ENCODE data around the gene PKIB.

Gene PKIB

GRCh38 chr6:122710908-122711635 lies 100.9 kb downstream of the PKIB start:
- no peaks in the 10 kb centered on the region for H3K4me1 ChIP-seq (ENCODE audit: insufficient read depth, low read length)
- no peaks in the 10 kb centered on the region for H3K9me3 ChIP-seq (ENCODE audit: low read length)
- H3K36me3 ChIP-seq (ENCODE audit: insufficient read depth, low read length) = no peaks in the 10 kb centered on the region
- no peak overlapping the region for H3K27ac ChIP-seq (ENCODE audit: low read depth, low read length)
- no peak overlapping the region for H3K4me3 ChIP-seq (ENCODE audit: low read depth in 1 of 2, low read length in 2 of 2)
- H3K9ac ChIP-seq (ENCODE audit: low read length) = no peak overlapping the region
- no peaks in the 10 kb centered on the region for H3K27me3 ChIP-seq (ENCODE audit: control insufficient read depth in 1 of 2, insufficient read depth in 2 of 2, low read length in 2 of 2)

GRCh38 chr6:122712093-122712447 lies 101.9 kb downstream of the PKIB start:
- H3K27me3 ChIP-seq (ENCODE audit: control insufficient read depth in 1 of 2, insufficient read depth in 2 of 2, low read length in 2 of 2) = no peaks in the 10 kb centered on the region
- H3K36me3 ChIP-seq (ENCODE audit: insufficient read depth, low read length) = no peaks in the 10 kb centered on the region
- H3K27ac ChIP-seq (ENCODE audit: low read depth, low read length) = no peak overlapping the region

GRCh38 chr6:122712448-122713137 lies 102.4 kb downstream of the PKIB start:
- Histone ChIP-seq H3K27ac (ENCODE audit: low read depth, low read length) (no peak overlapping the region), H3K9me3 (ENCODE audit: low read length) (no peaks in the 10 kb centered on the region), H3K9ac (ENCODE audit: low read length) (no peak overlapping the region), H3K36me3 (ENCODE audit: insufficient read depth, low read length) (no peaks in the 10 kb centered on the region), H3K4me1 (ENCODE audit: insufficient read depth, low read length) (no peaks in the 10 kb centered on the region), H3K27me3 (ENCODE audit: control insufficient read depth in 1 of 2, insufficient read depth in 2 of 2, low read length in 2 of 2) (no peaks in the 10 kb centered on the region), H3K4me3 (ENCODE audit: low read depth in 1 of 2, low read length in 2 of 2) (no peak overlapping the region)

More at GRCh38 chr6:122712093-122712447, 101.9 kb downstream of the PKIB start:
- H3K4me3 ChIP-seq (ENCODE audit: low read depth in 1 of 2, low read length in 2 of 2) = no peak overlapping the region
- no peak overlapping the region for H3K9ac ChIP-seq (ENCODE audit: low read length)
- no peaks in the 10 kb centered on the region for H3K9me3 ChIP-seq (ENCODE audit: low read length)
- H3K4me1 ChIP-seq (ENCODE audit: insufficient read depth, low read length) = no peaks in the 10 kb centered on the region

GRCh38 chr6:122713138-122713537 lies 102.9 kb downstream of the PKIB start:
- no peak overlapping the region for H3K9ac ChIP-seq (ENCODE audit: low read length)

GRCh38 chr6:122714059-122714458 lies 103.9 kb downstream of the PKIB start:
- Histone ChIP-seq H3K9me3 (ENCODE audit: low read length) (no peaks in the 10 kb centered on the region), H3K4me1 (ENCODE audit: insufficient read depth, low read length) (no peaks in the 10 kb centered on the region), H3K4me3 (ENCODE audit: low read depth in 1 of 2, low read length in 2 of 2) (no peak overlapping the region), H3K9ac (ENCODE audit: low read length) (no peak overlapping the region), H3K27ac (ENCODE audit: low read depth, low read length) (no peak overlapping the region), H3K36me3 (ENCODE audit: insufficient read depth, low read length) (no peaks in the 10 kb centered on the region), H3K27me3 (ENCODE audit: control insufficient read depth in 1 of 2, insufficient read depth in 2 of 2, low read length in 2 of 2) (no peaks in the 10 kb centered on the region)

More at GRCh38 chr6:122713138-122713537, 102.9 kb downstream of the PKIB start:
- no peak overlapping the region for H3K27ac ChIP-seq (ENCODE audit: low read depth, low read length)
- H3K4me3 ChIP-seq (ENCODE audit: low read depth in 1 of 2, low read length in 2 of 2) = no peak overlapping the region
- no peaks in the 10 kb centered on the region for H3K36me3 ChIP-seq (ENCODE audit: insufficient read depth, low read length)
- no peaks in the 10 kb centered on the region for H3K9me3 ChIP-seq (ENCODE audit: low read length)
- no peaks in the 10 kb centered on the region for H3K27me3 ChIP-seq (ENCODE audit: control insufficient read depth in 1 of 2, insufficient read depth in 2 of 2, low read length in 2 of 2)
- H3K4me1 ChIP-seq (ENCODE audit: insufficient read depth, low read length) = no peaks in the 10 kb centered on the region

GRCh38 chr6:122715725-122716124 lies 105.5 kb downstream of the PKIB start:
- Histone ChIP-seq H3K9me3 (ENCODE audit: low read length) (no peaks in the 10 kb centered on the region), H3K4me3 (ENCODE audit: low read depth in 1 of 2, low read length in 2 of 2) (no peak overlapping the region), H3K36me3 (ENCODE audit: insufficient read depth, low read length) (no peaks in the 10 kb centered on the region)

GRCh38 chr6:122717350-122717749 lies 107.1 kb downstream of the PKIB start:
- H3K36me3 ChIP-seq (ENCODE audit: insufficient read depth, low read length) = no peaks in the 10 kb centered on the region
- H3K4me3 ChIP-seq (ENCODE audit: low read depth in 1 of 2, low read length in 2 of 2) = no peak overlapping the region
- no peak overlapping the region for H3K9ac ChIP-seq (ENCODE audit: low read length)
- no peaks in the 10 kb centered on the region for H3K9me3 ChIP-seq (ENCODE audit: low read length)
- H3K27me3 ChIP-seq (ENCODE audit: control insufficient read depth in 1 of 2, insufficient read depth in 2 of 2, low read length in 2 of 2) = no peaks in the 10 kb centered on the region
- no peaks in the 10 kb centered on the region for H3K4me1 ChIP-seq (ENCODE audit: insufficient read depth, low read length)
- no peak overlapping the region for H3K27ac ChIP-seq (ENCODE audit: low read depth, low read length)

More at GRCh38 chr6:122715725-122716124, 105.5 kb downstream of the PKIB start:
- no peaks in the 10 kb centered on the region for H3K27me3 ChIP-seq (ENCODE audit: control insufficient read depth in 1 of 2, insufficient read depth in 2 of 2, low read length in 2 of 2)
- no peak overlapping the region for H3K9ac ChIP-seq (ENCODE audit: low read length)
- H3K4me1 ChIP-seq (ENCODE audit: insufficient read depth, low read length) = no peaks in the 10 kb centered on the region
- no peak overlapping the region for H3K27ac ChIP-seq (ENCODE audit: low read depth, low read length)

GRCh38 chr6:122718616-122719015 lies 108.4 kb downstream of the PKIB start:
- H3K4me3 ChIP-seq (ENCODE audit: low read depth in 1 of 2, low read length in 2 of 2) = no peak overlapping the region
- no peak overlapping the region for H3K27ac ChIP-seq (ENCODE audit: low read depth, low read length)
- no peaks in the 10 kb centered on the region for H3K9me3 ChIP-seq (ENCODE audit: low read length)
- H3K27me3 ChIP-seq (ENCODE audit: control insufficient read depth in 1 of 2, insufficient read depth in 2 of 2, low read length in 2 of 2) = no peaks in the 10 kb centered on the region
- H3K9ac ChIP-seq (ENCODE audit: low read length) = no peak overlapping the region
- H3K4me1 ChIP-seq (ENCODE audit: insufficient read depth, low read length) = no peaks in the 10 kb centered on the region
- H3K36me3 ChIP-seq (ENCODE audit: insufficient read depth, low read length) = no peaks in the 10 kb centered on the region

GRCh38 chr6:122719176-122719575 lies 109.0 kb downstream of the PKIB start:
- Histone ChIP-seq H3K27me3 (ENCODE audit: control insufficient read depth in 1 of 2, insufficient read depth in 2 of 2, low read length in 2 of 2) (no peaks in the 10 kb centered on the region), H3K27ac (ENCODE audit: low read depth, low read length) (no peak overlapping the region), H3K36me3 (ENCODE audit: insufficient read depth, low read length) (no peaks in the 10 kb centered on the region), H3K4me1 (ENCODE audit: insufficient read depth, low read length) (no peaks in the 10 kb centered on the region), H3K4me3 (ENCODE audit: low read depth in 1 of 2, low read length in 2 of 2) (no peak overlapping the region), H3K9ac (ENCODE audit: low read length) (no peak overlapping the region), H3K9me3 (ENCODE audit: low read length) (no peaks in the 10 kb centered on the region)

- Histone ChIP-seq H3K4me3 (ENCODE audit: low read depth in 1 of 2, low read length in 2 of 2) (no peak overlapping the region), H3K9me3 (ENCODE audit: low read length) (no peaks in the 10 kb centered on the region), H3K27ac (ENCODE audit: low read depth, low read length) (no peak overlapping the region), H3K4me1 (ENCODE audit: insufficient read depth, low read length) (no peaks in the 10 kb centered on the region), H3K9ac (ENCODE audit: low read length) (no peak overlapping the region), H3K36me3 (ENCODE audit: insufficient read depth, low read length) (no peaks in the 10 kb centered on the region), H3K27me3 (ENCODE audit: control insufficient read depth in 1 of 2, insufficient read depth in 2 of 2, low read length in 2 of 2) (no peaks in the 10 kb centered on the region)
Observed at GRCh38 chr6:122722746-122723145, 112.5 kb downstream of the PKIB start.

GRCh38 chr6:122726649-122727048 lies 116.4 kb downstream of the PKIB start:
- H3K27ac ChIP-seq (ENCODE audit: low read depth, low read length) = no peak overlapping the region
- no peaks in the 10 kb centered on the region for H3K27me3 ChIP-seq (ENCODE audit: control insufficient read depth in 1 of 2, insufficient read depth in 2 of 2, low read length in 2 of 2)
- no peak overlapping the region for H3K9ac ChIP-seq (ENCODE audit: low read length)
- no peaks in the 10 kb centered on the region for H3K36me3 ChIP-seq (ENCODE audit: insufficient read depth, low read length)
- H3K4me3 ChIP-seq (ENCODE audit: low read depth in 1 of 2, low read length in 2 of 2) = no peak overlapping the region
- H3K9me3 ChIP-seq (ENCODE audit: low read length) = no peaks in the 10 kb centered on the region
- no peaks in the 10 kb centered on the region for H3K4me1 ChIP-seq (ENCODE audit: insufficient read depth, low read length)

GRCh38 chr6:122727244-122727643 lies 117.0 kb downstream of the PKIB start:
- Histone ChIP-seq H3K9ac (ENCODE audit: low read length) (no peak overlapping the region), H3K9me3 (ENCODE audit: low read length) (no peaks in the 10 kb centered on the region), H3K4me3 (ENCODE audit: low read depth in 1 of 2, low read length in 2 of 2) (no peak overlapping the region), H3K27ac (ENCODE audit: low read depth, low read length) (no peak overlapping the region), H3K36me3 (ENCODE audit: insufficient read depth, low read length) (no peaks in the 10 kb centered on the region), H3K4me1 (ENCODE audit: insufficient read depth, low read length) (no peaks in the 10 kb centered on the region), H3K27me3 (ENCODE audit: control insufficient read depth in 1 of 2, insufficient read depth in 2 of 2, low read length in 2 of 2) (no peaks in the 10 kb centered on the region)

All from muscle layer of colon (tissue), 2 donors.